ENCODE measurements around the gene GPR176.
"Not testable (repeated sequence)": the region's sequence is repeated elsewhere in the genome, so short reads cannot be mapped to it uniquely, and the experiment has no call there.

Gene GPR176

GRCh38 chr15:39909007-39909406 is 11.1 kb downstream of the GPR176 start:
- Histone ChIP-seq H3K9me3 (replicated peaks; ENCODE audit: low read length) (no peaks in the 10 kb centered on the region), H3K4me2 (ENCODE audit: low read length) (peak overlapping the region; percentile 56), H3K4me3 (ENCODE audit: low read length) (no peak overlapping the region), H3K27me3 (ENCODE audit: control insufficient read depth, insufficient read depth, low read length) (no peaks in the 10 kb centered on the region), H3K36me3 (ENCODE audit: insufficient read depth, low read length) (peaks cover 14% of the 10 kb centered on the region), H3K4me1 (ENCODE audit: control insufficient read depth, insufficient read depth, low read length) (peaks cover 24% of the 10 kb centered on the region), H3K9ac (ENCODE audit: low read depth, low read length) (peak overlapping the region; percentile 20)

- Histone ChIP-seq H3K4me2 (ENCODE audit: low read length) (peak overlapping the region; percentile 56), H3K4me3 (ENCODE audit: low read length) (no peak overlapping the region), H3K9me3 (replicated peaks; ENCODE audit: low read length) (no peaks in the 10 kb centered on the region), H3K4me1 (ENCODE audit: control insufficient read depth, insufficient read depth, low read length) (peaks cover 27% of the 10 kb centered on the region), H3K27me3 (ENCODE audit: control insufficient read depth, insufficient read depth, low read length) (no peaks in the 10 kb centered on the region), H3K9ac (ENCODE audit: low read depth, low read length) (peak overlapping the region; percentile 20), H3K36me3 (ENCODE audit: insufficient read depth, low read length) (peaks cover 15% of the 10 kb centered on the region)
Measured at GRCh38 chr15:39908186-39908585, 11.9 kb downstream of the GPR176 start.

- H3K4me3 ChIP-seq (ENCODE audit: low read length): no peak overlapping the region
- H3K9ac ChIP-seq (ENCODE audit: low read depth, low read length): no peak overlapping the region
- peaks cover 27% of the 10 kb centered on the region for H3K4me1 ChIP-seq (ENCODE audit: control insufficient read depth, insufficient read depth, low read length)
- H3K4me2 ChIP-seq (ENCODE audit: low read length): no peak overlapping the region
- no peaks in the 10 kb centered on the region for H3K9me3 ChIP-seq (replicated peaks; ENCODE audit: low read length)
- peaks cover 15% of the 10 kb centered on the region for H3K36me3 ChIP-seq (ENCODE audit: insufficient read depth, low read length)
- H3K27me3 ChIP-seq (ENCODE audit: control insufficient read depth, insufficient read depth, low read length): no peaks in the 10 kb centered on the region
Measured at GRCh38 chr15:39907216-39907615, 12.8 kb downstream of the GPR176 start.

- Histone ChIP-seq H3K4me2 (ENCODE audit: low read length) (no peak overlapping the region), H3K36me3 (ENCODE audit: insufficient read depth, low read length) (peaks cover 9% of the 10 kb centered on the region), H3K9ac (ENCODE audit: low read depth, low read length) (no peak overlapping the region), H3K9me3 (replicated peaks; ENCODE audit: low read length) (no peaks in the 10 kb centered on the region), H3K27me3 (ENCODE audit: control insufficient read depth, insufficient read depth, low read length) (no peaks in the 10 kb centered on the region), H3K4me3 (ENCODE audit: low read length) (no peak overlapping the region), H3K4me1 (ENCODE audit: control insufficient read depth, insufficient read depth, low read length) (peaks cover 22% of the 10 kb centered on the region)
Measured at GRCh38 chr15:39904115-39904514, 16.0 kb downstream of the GPR176 start.

GRCh38 chr15:39898317-39898716 is 21.7 kb downstream of the GPR176 start:
- Histone ChIP-seq H3K36me3 (ENCODE audit: insufficient read depth, low read length) (no peaks in the 10 kb centered on the region), H3K9me3 (replicated peaks; ENCODE audit: low read length) (no peaks in the 10 kb centered on the region), H3K4me3 (ENCODE audit: low read length) (no peak overlapping the region), H3K4me2 (ENCODE audit: low read length) (peak overlapping the region; percentile 3), H3K9ac (ENCODE audit: low read depth, low read length) (no peak overlapping the region), H3K27me3 (ENCODE audit: control insufficient read depth, insufficient read depth, low read length) (no peaks in the 10 kb centered on the region), H3K4me1 (ENCODE audit: control insufficient read depth, insufficient read depth, low read length) (peaks cover 29% of the 10 kb centered on the region)

- Histone ChIP-seq H3K27me3 (ENCODE audit: control insufficient read depth, insufficient read depth, low read length) (no peaks in the 10 kb centered on the region), H3K4me3 (ENCODE audit: low read length) (no peak overlapping the region), H3K4me2 (ENCODE audit: low read length) (peak overlapping the region; percentile 8), H3K4me1 (ENCODE audit: control insufficient read depth, insufficient read depth, low read length) (peaks cover 29% of the 10 kb centered on the region), H3K9me3 (replicated peaks; ENCODE audit: low read length) (no peaks in the 10 kb centered on the region), H3K36me3 (ENCODE audit: insufficient read depth, low read length) (no peaks in the 10 kb centered on the region), H3K9ac (ENCODE audit: low read depth, low read length) (no peak overlapping the region)
Measured at GRCh38 chr15:39896846-39897245, 23.2 kb downstream of the GPR176 start.

GRCh38 chr15:39896101-39896500 is 24.0 kb downstream of the GPR176 start:
- Histone ChIP-seq H3K4me1 (ENCODE audit: control insufficient read depth, insufficient read depth, low read length) (peaks cover 29% of the 10 kb centered on the region), H3K4me3 (ENCODE audit: low read length) (no peak overlapping the region), H3K9me3 (replicated peaks; ENCODE audit: low read length) (no peaks in the 10 kb centered on the region), H3K36me3 (ENCODE audit: insufficient read depth, low read length) (no peaks in the 10 kb centered on the region), H3K27me3 (ENCODE audit: control insufficient read depth, insufficient read depth, low read length) (no peaks in the 10 kb centered on the region), H3K9ac (ENCODE audit: low read depth, low read length) (no peak overlapping the region), H3K4me2 (ENCODE audit: low read length) (no peak overlapping the region)

- not testable (repeated sequence) for H3K9ac ChIP-seq (ENCODE audit: low read depth, low read length); H3K36me3 ChIP-seq (ENCODE audit: insufficient read depth, low read length); H3K9me3 ChIP-seq (replicated peaks; ENCODE audit: low read length); H3K4me3 ChIP-seq (ENCODE audit: low read length); H3K27me3 ChIP-seq (ENCODE audit: control insufficient read depth, insufficient read depth, low read length); H3K4me2 ChIP-seq (ENCODE audit: low read length)
- H3K4me1 ChIP-seq (ENCODE audit: control insufficient read depth, insufficient read depth, low read length): peaks cover 29% of the 10 kb centered on the region
Measured at GRCh38 chr15:39893051-39893450, 27.0 kb downstream of the GPR176 start.

GRCh38 chr15:39892418-39892817 is 27.6 kb downstream of the GPR176 start:
- H3K9me3 ChIP-seq (replicated peaks; ENCODE audit: low read length): no peaks in the 10 kb centered on the region
- peaks cover 29% of the 10 kb centered on the region for H3K4me1 ChIP-seq (ENCODE audit: control insufficient read depth, insufficient read depth, low read length)
- H3K4me2 ChIP-seq (ENCODE audit: low read length): no peak overlapping the region
- no peak overlapping the region for H3K4me3 ChIP-seq (ENCODE audit: low read length)
- H3K27me3 ChIP-seq (ENCODE audit: control insufficient read depth, insufficient read depth, low read length): no peaks in the 10 kb centered on the region
- H3K36me3 ChIP-seq (ENCODE audit: insufficient read depth, low read length): no peaks in the 10 kb centered on the region
- H3K9ac ChIP-seq (ENCODE audit: low read depth, low read length): no peak overlapping the region

- Histone ChIP-seq H3K36me3 (ENCODE audit: insufficient read depth, low read length) (no peaks in the 10 kb centered on the region), H3K4me1 (ENCODE audit: control insufficient read depth, insufficient read depth, low read length) (peaks cover 15% of the 10 kb centered on the region), H3K9me3 (replicated peaks; ENCODE audit: low read length) (no peaks in the 10 kb centered on the region), H3K4me3 (ENCODE audit: low read length) (no peak overlapping the region), H3K27me3 (ENCODE audit: control insufficient read depth, insufficient read depth, low read length) (no peaks in the 10 kb centered on the region), H3K9ac (ENCODE audit: low read depth, low read length) (no peak overlapping the region), H3K4me2 (ENCODE audit: low read length) (no peak overlapping the region)
Measured at GRCh38 chr15:39890621-39891020, 29.4 kb downstream of the GPR176 start.

- H3K4me2 ChIP-seq (ENCODE audit: low read length): no peak overlapping the region
- H3K4me3 ChIP-seq (ENCODE audit: low read length): no peak overlapping the region
- no peaks in the 10 kb centered on the region for H3K9me3 ChIP-seq (replicated peaks; ENCODE audit: low read length)
- no peak overlapping the region for H3K9ac ChIP-seq (ENCODE audit: low read depth, low read length)
- no peaks in the 10 kb centered on the region for H3K36me3 ChIP-seq (ENCODE audit: insufficient read depth, low read length)
- H3K4me1 ChIP-seq (ENCODE audit: control insufficient read depth, insufficient read depth, low read length): peaks cover 15% of the 10 kb centered on the region
- no peaks in the 10 kb centered on the region for H3K27me3 ChIP-seq (ENCODE audit: control insufficient read depth, insufficient read depth, low read length)
Measured at GRCh38 chr15:39889601-39890000, 30.5 kb downstream of the GPR176 start.

GRCh38 chr15:39888809-39889208 is 31.3 kb downstream of the GPR176 start:
- no peaks in the 10 kb centered on the region for H3K27me3 ChIP-seq (ENCODE audit: control insufficient read depth, insufficient read depth, low read length)
- H3K36me3 ChIP-seq (ENCODE audit: insufficient read depth, low read length): no peaks in the 10 kb centered on the region
- no peak overlapping the region for H3K9ac ChIP-seq (ENCODE audit: low read depth, low read length)
- H3K4me1 ChIP-seq (ENCODE audit: control insufficient read depth, insufficient read depth, low read length): peaks cover 15% of the 10 kb centered on the region
- H3K4me2 ChIP-seq (ENCODE audit: low read length): no peak overlapping the region
- no peak overlapping the region for H3K4me3 ChIP-seq (ENCODE audit: low read length)
- H3K9me3 ChIP-seq (replicated peaks; ENCODE audit: low read length): no peaks in the 10 kb centered on the region
